ENCODE measurements around the gene ST8SIA3. TPM values are rescaled to one million over a fixed set of nuclear protein-coding genes. Genes with fewer than 3 reads are reported as not detected.

Gene ST8SIA3
- total RNA-seq, result not detected

GRCh38 chr18:57352271-57352701, at the start of gene ST8SIA3:
TSS of gene ST8SIA3 (plus strand) at chr18:57352557. CDS start at chr18:57352847, 290 bp downstream.

Other genes with a start within 250 kb of the ST8SIA3 start
- not detected for gene BOD1L2, start 205.5 kb upstream of the ST8SIA3 start, total RNA-seq
- not detected for gene ONECUT2, start 82.8 kb downstream of the ST8SIA3 start, total RNA-seq
- 10 to 100 TPM; 17.2 to 18.3 TPM for gene FECH, start 234.1 kb downstream of the ST8SIA3 start, total RNA-seq